Measurements from ENCODE around the gene ACSF3. TPM values are rescaled to one million over a fixed set of nuclear protein-coding genes. Genes with fewer than 3 reads are reported as not detected.

The ACSF3 gene
- total RNA-seq, 2 donors from 2014 or later: 48.0 to 53.6 TPM

GRCh38 chr16:89150981-89151380, 57.3 kb downstream of the ACSF3 start:
- no peak for DNase-seq
- H3K9me3 ChIP-seq (ENCODE audit: control insufficient read depth, low read length, poor library complexity, severe bottlenecking): no peaks in the 10 kb centered on the region
- peaks cover 6% of the 10 kb centered on the region for H3K36me3 Mint-ChIP-seq (ENCODE audit: low read depth)
- no peak overlapping the region for H3K4me3 Mint-ChIP-seq
- no peaks in the 10 kb centered on the region for H3K27me3 Mint-ChIP-seq
- no peak overlapping the region for H3K27ac Mint-ChIP-seq
- peaks cover 6% of the 10 kb centered on the region for H3K4me1 Mint-ChIP-seq
- no peak for ATAC-seq

- ATAC-seq (peak; percentile 23), DNase-seq (no peak)
- Mint-ChIP-seq H3K36me3 (ENCODE audit: low read depth) (peaks cover 3% of the 10 kb centered on the region), H3K27me3 (no peaks in the 10 kb centered on the region), H3K4me1 (peaks cover 3% of the 10 kb centered on the region), H3K4me3 (no peak overlapping the region), H3K27ac (no peak overlapping the region)
- no peaks in the 10 kb centered on the region for H3K9me3 ChIP-seq (ENCODE audit: control insufficient read depth, low read length, poor library complexity, severe bottlenecking)
Observed at GRCh38 chr16:89152831-89153700, 59.4 kb downstream of the ACSF3 start.

DNA sequence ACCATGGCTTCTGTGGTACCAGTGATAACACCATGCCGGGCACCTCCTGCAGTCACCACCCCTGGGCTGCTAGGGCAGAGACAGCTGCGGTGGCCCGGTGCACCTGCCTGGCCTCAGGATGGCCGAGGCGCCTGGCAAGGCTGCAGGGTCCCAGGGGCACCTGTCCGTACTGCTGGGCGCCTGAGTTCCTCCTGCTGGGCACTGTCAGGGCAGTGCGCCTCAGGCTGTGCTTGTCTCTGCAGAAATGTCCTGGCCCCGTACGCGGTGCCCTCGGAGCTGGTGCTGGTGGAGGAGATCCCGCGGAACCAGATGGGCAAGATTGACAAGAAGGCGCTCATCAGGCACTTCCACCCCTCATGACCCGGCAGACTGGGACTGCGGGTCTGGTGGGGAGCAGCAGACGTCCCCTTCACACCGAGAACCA, 60.2 kb downstream of the ACSF3 start:
- ATAC-seq (no peak), DNase-seq (no peak)
- H3K4me3 Mint-ChIP-seq: no peak overlapping the region
- no peaks in the 10 kb centered on the region for H3K9me3 ChIP-seq (ENCODE audit: control insufficient read depth, low read length, poor library complexity, severe bottlenecking)
- H3K27ac Mint-ChIP-seq: no peak overlapping the region
- peaks cover 2% of the 10 kb centered on the region for H3K36me3 Mint-ChIP-seq (ENCODE audit: low read depth)
- H3K4me1 Mint-ChIP-seq: peaks cover 3% of the 10 kb centered on the region
- H3K27me3 Mint-ChIP-seq: no peaks in the 10 kb centered on the region

DNA sequence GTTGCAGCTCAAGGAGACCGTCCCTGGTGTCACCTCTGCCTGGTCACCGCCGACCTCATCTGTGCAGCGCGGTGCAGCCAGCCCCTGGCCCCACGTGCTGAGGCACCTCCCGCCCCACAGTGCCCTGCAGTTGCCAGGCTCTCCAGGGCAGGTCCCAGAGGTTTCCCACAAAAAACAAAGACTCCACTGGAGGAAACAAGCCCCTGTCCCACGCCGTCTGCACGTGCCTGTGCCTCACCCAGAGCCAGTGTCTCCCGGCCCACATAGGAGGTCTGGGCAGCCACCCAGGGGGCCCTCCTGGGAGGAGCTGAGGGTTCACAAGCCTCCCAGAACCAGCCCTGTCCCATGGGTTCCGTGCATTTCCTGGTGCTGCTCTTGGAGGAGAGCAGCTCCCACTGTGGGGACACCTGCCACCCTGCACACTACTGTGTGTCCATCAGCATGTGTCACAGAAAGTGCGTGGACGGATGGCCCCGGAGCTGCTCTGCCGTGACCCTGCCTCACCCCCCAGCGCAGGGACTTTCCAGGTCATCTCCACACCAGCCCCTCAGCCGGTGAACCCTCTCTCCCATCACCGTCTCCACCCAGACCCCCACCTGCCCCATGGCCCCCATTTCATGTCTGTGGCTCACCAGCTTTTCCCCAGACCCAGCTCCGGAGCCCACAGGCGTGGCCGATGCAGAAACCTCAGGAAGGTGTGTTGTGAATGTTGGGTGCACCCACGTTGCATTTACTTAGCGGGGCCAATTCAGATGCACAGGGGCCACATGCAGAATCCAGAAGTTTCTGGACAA, 60.9 kb downstream of the ACSF3 start:
- no peak for ATAC-seq
- no peaks in the 10 kb centered on the region for H3K9me3 ChIP-seq (ENCODE audit: control insufficient read depth, low read length, poor library complexity, severe bottlenecking)
- Mint-ChIP-seq H3K4me1 (peaks cover 3% of the 10 kb centered on the region), H3K4me3 (no peak overlapping the region), H3K36me3 (ENCODE audit: low read depth) (no peaks in the 10 kb centered on the region), H3K27me3 (no peaks in the 10 kb centered on the region), H3K27ac (peak overlapping the region; percentile 11)
- DNase-seq: no peak

DNA sequence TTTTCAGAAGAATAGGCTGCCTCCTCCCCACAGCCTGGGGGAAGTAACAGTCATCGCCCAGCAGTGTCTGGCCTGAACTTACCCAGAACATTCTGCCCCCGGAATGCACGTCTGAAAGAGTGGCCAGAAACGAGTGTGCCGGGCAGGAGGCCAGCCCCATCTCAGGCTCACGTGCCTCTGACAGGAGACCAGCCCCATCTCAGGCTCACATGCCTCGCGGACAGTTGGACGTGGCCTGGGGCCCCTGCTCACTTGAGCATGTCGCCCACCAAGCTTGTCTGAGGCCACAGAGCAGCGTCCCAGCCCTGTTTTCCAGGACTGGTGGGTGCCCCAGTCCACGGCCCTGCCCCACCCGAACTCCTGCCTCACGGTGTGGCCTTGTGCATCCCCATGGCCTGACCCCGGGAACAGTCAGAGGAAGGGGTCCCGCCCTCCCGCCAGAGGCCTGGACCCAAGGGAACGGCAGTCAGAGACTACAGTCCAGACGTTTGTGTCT, 61.6 kb downstream of the ACSF3 start:
- H3K4me1 Mint-ChIP-seq: peaks cover 3% of the 10 kb centered on the region
- H3K4me3 Mint-ChIP-seq: no peak overlapping the region
- peak overlapping the region; percentile 11 for H3K27ac Mint-ChIP-seq
- no peaks in the 10 kb centered on the region for H3K27me3 Mint-ChIP-seq
- no peak for ATAC-seq
- no peaks in the 10 kb centered on the region for H3K9me3 ChIP-seq (ENCODE audit: control insufficient read depth, low read length, poor library complexity, severe bottlenecking)
- DNase-seq: no peak
- H3K36me3 Mint-ChIP-seq (ENCODE audit: low read depth): no peaks in the 10 kb centered on the region

GRCh38 chr16:89155851-89156739, 62.4 kb downstream of the ACSF3 start:
- H3K27ac Mint-ChIP-seq: peak overlapping the region; percentile 66
- DNase-seq (no peak), ATAC-seq (no peak)
- H3K4me1 Mint-ChIP-seq: no peaks in the 10 kb centered on the region
- H3K9me3 ChIP-seq (ENCODE audit: control insufficient read depth, low read length, poor library complexity, severe bottlenecking): no peaks in the 10 kb centered on the region
- no peak overlapping the region for H3K4me3 Mint-ChIP-seq
- no peaks in the 10 kb centered on the region for H3K27me3 Mint-ChIP-seq
- H3K36me3 Mint-ChIP-seq (ENCODE audit: low read depth): no peaks in the 10 kb centered on the region

DNA sequence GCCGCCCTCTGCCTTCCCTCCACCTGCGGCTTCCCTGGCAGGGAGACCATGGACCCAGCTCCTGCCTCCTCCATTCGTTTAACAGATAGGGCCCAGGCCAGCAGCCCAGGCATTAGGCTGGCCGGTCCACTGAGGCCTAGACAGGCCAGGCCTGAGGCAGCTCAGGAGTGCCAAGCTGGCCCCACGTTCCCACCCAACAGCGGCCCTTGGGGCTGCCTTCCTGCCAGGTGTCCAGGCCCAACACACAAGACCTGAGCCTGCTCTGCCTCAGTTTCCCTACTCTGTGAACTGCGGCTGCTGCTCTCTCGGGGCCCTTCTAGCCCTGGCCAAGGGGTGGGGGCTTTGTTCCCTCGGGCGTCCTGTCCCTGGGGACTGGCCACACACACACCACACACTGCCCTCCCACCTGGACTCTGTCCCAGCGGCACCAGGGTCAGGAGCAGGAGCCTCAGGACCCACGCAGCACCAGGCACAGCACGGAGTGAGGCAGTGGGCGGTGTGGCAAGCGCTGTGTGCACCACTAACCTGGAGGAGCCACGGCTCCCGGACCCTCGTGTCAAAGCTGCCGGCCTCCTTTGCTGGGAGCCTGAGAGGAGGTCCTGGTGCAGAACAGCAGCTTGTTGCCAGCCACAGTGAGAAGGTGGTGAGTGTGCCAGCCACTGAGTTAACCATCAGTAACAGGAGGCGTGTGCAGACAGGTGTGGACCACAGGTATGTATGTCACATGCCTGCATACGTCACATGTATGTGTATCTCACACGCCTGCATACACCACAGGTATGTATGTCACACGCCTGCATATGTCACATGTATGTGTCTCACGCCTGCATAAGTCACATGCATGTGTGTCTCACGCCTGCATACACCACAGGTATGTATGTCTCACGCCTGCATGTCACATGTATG, 63.3 kb downstream of the ACSF3 start:
- H3K4me3 Mint-ChIP-seq: no peak overlapping the region
- ATAC-seq (no peak), DNase-seq (no peak)
- no peaks in the 10 kb centered on the region for H3K36me3 Mint-ChIP-seq (ENCODE audit: low read depth)
- no peaks in the 10 kb centered on the region for H3K27me3 Mint-ChIP-seq
- no peaks in the 10 kb centered on the region for H3K4me1 Mint-ChIP-seq
- peak overlapping the region; percentile 66 for H3K27ac Mint-ChIP-seq
- H3K9me3 ChIP-seq (ENCODE audit: control insufficient read depth, low read length, poor library complexity, severe bottlenecking): no peaks in the 10 kb centered on the region

GRCh38 chr16:89157778-89158177, 64.1 kb downstream of the ACSF3 start:
- no peaks in the 10 kb centered on the region for H3K36me3 Mint-ChIP-seq (ENCODE audit: low read depth)
- no peaks in the 10 kb centered on the region for H3K4me1 Mint-ChIP-seq
- no peaks in the 10 kb centered on the region for H3K9me3 ChIP-seq (ENCODE audit: control insufficient read depth, low read length, poor library complexity, severe bottlenecking)
- DNase-seq (no peak), ATAC-seq (no peak)
- no peaks in the 10 kb centered on the region for H3K27me3 Mint-ChIP-seq
- no peak overlapping the region for H3K27ac Mint-ChIP-seq
- H3K4me3 Mint-ChIP-seq: no peak overlapping the region

DNA sequence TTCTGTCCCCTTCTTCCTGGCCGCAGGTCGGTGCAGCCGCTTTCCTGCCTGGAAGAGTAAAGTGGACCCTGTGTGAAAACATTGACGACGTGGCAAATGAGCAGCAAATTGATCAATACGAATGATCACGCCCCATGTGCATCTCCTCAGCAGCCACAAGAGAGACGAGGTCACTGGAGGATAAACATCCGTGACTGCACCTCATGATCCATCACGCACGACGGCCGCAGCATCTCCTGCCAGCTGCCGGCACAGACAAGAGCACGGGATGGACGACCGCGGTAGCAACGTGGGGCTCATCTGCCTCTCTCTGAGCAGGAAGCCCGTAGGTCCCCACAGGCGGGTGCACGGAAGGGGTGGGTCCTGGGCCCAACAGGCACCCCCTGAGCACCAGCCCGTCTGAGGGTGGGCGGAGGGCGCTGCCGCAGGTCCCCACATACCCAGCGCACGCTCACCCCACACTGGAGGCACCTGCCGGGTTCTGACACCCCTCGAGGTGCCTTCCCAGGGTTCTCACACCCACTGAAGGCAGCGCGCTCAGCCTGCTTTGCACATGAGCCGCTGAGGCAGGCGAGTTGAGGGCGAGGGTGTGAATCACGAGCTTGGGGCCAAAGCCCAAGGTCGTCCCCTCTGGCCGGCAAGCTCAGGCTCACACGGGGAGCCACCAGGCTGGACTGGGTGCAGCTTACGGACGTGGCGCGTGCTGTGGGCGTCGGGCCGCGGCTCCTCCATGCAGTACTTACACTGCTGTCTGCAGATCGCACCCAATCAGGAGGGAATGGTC, 65.6 kb downstream of the ACSF3 start:
- Mint-ChIP-seq H3K4me3 (no peak overlapping the region), H3K4me1 (no peaks in the 10 kb centered on the region), H3K27me3 (no peaks in the 10 kb centered on the region), H3K36me3 (ENCODE audit: low read depth) (no peaks in the 10 kb centered on the region), H3K27ac (no peak overlapping the region)
- no peaks in the 10 kb centered on the region for H3K9me3 ChIP-seq (ENCODE audit: control insufficient read depth, low read length, poor library complexity, severe bottlenecking)
- ATAC-seq (no peak), DNase-seq (no peak)

GRCh38 chr16:89159850-89160354, 66.2 kb downstream of the ACSF3 start:
- DNase-seq (no peak), ATAC-seq (no peak)
- H3K9me3 ChIP-seq (ENCODE audit: control insufficient read depth, low read length, poor library complexity, severe bottlenecking): no peaks in the 10 kb centered on the region
- Mint-ChIP-seq H3K27ac (no peak overlapping the region), H3K4me1 (no peaks in the 10 kb centered on the region), H3K27me3 (no peaks in the 10 kb centered on the region), H3K36me3 (ENCODE audit: low read depth) (no peaks in the 10 kb centered on the region), H3K4me3 (no peak overlapping the region)

DNA sequence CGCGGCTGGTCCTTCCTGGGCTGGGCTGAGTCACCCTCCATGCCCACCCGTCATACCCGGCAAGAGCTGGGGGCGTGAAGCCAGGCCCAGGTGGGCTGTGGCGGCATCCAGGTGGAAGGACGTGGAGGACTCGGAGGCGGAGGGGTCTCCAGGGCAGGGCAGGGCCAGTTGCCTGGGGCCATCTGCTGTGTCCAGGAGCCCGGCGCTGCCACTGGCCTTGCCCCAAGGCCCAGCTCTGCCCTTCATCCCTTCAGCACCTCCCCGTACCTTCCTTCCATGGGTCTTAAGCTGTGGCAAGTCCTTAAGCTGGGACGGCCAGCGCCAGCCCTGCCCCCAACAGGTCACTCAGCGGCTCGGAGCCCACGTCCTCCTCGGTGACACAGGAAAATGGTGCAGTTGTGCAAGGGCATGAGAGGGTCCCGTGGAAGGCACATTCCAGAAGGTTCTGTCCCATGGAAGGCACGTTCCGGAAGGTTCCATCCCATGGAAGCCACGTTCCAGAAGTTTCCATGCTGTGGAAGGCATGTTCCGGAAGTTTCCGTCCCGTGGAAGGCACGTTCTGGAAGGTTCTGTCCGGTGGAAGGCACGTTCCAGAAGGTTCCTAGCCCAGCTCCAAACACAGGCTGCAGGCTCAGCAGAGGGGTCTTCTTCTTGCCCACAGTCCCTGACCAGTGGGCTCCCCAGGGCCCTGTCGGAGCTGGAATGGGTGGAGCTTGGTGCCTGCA, 67.5 kb downstream of the ACSF3 start:
- ATAC-seq (no peak), DNase-seq (no peak)
- no peaks in the 10 kb centered on the region for H3K9me3 ChIP-seq (ENCODE audit: control insufficient read depth, low read length, poor library complexity, severe bottlenecking)
- Mint-ChIP-seq H3K4me3 (no peak overlapping the region), H3K36me3 (ENCODE audit: low read depth) (no peaks in the 10 kb centered on the region), H3K27ac (no peak overlapping the region), H3K4me1 (no peaks in the 10 kb centered on the region), H3K27me3 (no peaks in the 10 kb centered on the region)

Measured in T-helper 17 cell (primary cell).